Stimulated activated CD4-positive, alpha-beta T cell treated with anti-CD3 and anti-CD28 coated beads, Interleukin-1b, Interleukin-23, amount 100 ng/mL, for 24 hours (primary cell): ENCODE results near the gene CFAP107.
"Not testable (repeated sequence)": the region's sequence is repeated elsewhere in the genome, so short reads cannot be mapped to it uniquely, and the experiment has no call there.

Source experiments
- DNase-seq, 4 experiments: peaks; one replicate each; pipeline ENCODE4 v3.0.0-alpha.2; 2020; ENCODE audit warnings: low read depth in 4 of 4, low spot score in 1 of 4

CFAP107 gene

DNA sequence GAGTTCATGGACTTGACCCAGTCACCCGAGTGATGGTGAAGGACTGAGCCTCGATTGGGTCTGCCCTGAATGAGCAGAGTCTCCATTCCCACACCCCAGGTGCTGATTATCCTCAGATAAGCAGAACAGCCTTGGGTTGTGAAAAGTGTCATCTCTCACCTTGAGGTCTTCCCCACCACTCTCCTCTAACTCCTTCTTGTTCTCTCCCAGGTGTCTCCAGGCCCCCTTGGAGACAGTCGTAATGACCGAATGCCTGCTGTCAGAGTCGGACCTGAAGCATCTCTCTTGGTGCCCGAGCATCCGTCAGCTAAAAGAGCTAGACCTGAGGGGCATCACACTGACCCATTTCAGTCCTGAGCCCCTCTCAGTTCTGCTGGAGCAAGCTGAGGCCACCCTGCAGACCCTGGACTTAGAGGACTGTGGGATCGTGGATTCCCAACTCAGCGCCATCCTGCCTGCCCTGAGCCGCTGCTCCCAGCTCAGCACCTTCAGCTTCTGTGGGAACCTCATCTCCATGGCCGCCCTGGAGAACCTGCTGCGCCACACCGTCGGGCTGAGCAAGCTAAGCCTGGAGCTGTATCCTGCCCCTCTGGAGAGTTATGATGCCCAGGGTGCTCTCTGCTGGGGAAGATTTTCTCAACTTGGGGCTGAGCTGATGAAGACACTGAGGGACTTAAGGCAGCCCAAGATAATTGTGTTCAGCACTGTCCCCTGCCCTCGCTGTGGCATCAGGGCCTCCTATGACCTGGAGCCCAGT, 31.0 kb downstream of the CFAP107 start:
- no peak for DNase-seq

DNA sequence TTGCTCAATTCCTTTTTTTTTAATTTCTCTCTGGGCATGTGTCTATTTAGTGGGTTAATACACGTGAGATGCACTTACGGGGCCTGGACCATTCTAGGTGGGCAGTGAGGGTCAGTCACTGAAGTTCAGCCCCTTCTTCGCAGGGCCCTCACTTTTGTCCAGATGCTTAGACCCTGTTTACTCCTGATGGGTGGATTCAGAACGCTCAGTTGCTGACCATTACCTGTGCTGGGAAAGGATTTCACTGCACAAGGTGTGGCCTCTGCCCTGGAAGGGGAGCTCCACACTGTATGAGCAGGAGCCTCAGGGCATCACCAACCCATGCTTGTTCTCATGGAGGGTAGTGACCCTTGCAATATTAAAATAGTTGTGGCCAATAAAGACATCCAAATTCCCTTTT, 32.1 kb downstream of the CFAP107 start:
- no peak for DNase-seq

GRCh38 chr1:12778907-12779306, 32.9 kb downstream of the CFAP107 start:
- no peak for DNase-seq

GRCh38 chr1:12781488-12781887, 35.5 kb downstream of the CFAP107 start:
- not testable (repeated sequence) for DNase-seq

GRCh38 chr1:12783783-12784182, 37.8 kb downstream of the CFAP107 start:
- DNase-seq = not testable (repeated sequence)

GRCh38 chr1:12784729-12785128, 38.7 kb downstream of the CFAP107 start:
- DNase-seq = not testable (repeated sequence)

- not testable (repeated sequence) for DNase-seq
Measured at GRCh38 chr1:12791097-12791496, 45.1 kb downstream of the CFAP107 start, which contains the start of gene PRAMEF1. Gene PRAMEF1 (plus strand): TSS chr1:12791397. CDS start chr1:12793228, 1,831 bp downstream.

GRCh38 chr1:12798911-12799310, 52.9 kb downstream of the CFAP107 start:
- no peak for DNase-seq

DNA sequence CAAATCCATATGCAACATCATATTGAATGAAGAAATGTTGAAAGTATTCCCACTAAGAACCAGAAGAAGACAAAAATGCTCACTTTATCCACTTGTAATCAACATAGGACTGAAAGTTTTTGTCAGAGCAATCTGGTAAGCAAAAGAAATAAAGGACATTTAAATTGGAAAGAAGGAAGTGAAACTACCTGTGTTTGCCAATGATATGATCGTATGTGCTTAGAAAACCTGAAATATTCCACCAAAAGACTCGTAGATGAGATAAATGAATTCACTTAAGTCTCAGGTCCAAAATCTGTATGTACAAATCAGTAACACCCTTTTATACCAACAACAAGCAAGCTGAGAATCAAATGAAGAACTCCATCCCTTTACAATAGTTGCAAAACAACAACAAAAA, 53.7 kb downstream of the CFAP107 start:
- DNase-seq = no peak

- DNase-seq = no peak
Measured at GRCh38 chr1:12809933-12810332, 63.9 kb downstream of the CFAP107 start.

GRCh38 chr1:12810691-12811408, 64.8 kb downstream of the CFAP107 start:
- no peak for DNase-seq

DNA sequence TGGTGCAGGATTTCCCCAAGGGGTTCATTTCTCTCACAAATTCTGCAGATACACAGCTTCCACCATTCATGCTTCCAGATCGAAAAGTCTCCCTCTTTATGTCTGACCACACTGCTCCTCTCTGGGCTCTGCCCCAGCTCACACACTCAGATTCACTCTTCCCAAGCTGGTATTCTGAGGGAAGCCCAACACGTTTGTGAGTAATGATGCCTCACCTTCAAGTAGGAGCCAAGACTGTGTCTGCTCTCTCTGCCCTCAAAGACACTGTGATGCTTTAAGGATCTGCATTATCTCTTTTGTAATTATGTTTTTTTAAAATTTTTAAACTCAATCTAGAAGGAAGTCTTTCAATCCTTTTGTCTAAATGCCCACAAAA, 65.4 kb downstream of the CFAP107 start:
- DNase-seq = no peak
